Smooth muscle cell (in vitro differentiated cells): ENCODE results near the gene AGPS. TPM values are rescaled to one million over a fixed set of nuclear protein-coding genes. Genes with fewer than 3 reads are reported as not detected.

Source experiments
- DNase-seq: peaks from one replicate; lab custom pipeline; 2025; ENCODE audit not compliant: unreplicated experiment; lab: John Stamatoyannopoulos, UW
- H2AFZ ChIP-seq: fragments of 200-600 bp; sonication (generic); 2 replicates; pipeline ENCODE4 v1.6.0; 2016; ENCODE audit warnings: antibody characterized with exemption, low read depth, mild to moderate bottlenecking
- H3F3A ChIP-seq: fragments of 200-600 bp; sonication (generic); 2 replicates; pipeline ENCODE4 v1.6.0; 2017; ENCODE audit warnings: antibody characterized with exemption, low read depth
- H3K27ac ChIP-seq: fragments of 200-600 bp; sonication (generic); 2 replicates; pipeline ENCODE4 v1.5.1; 2016; ENCODE audit warnings: low read depth, mild to moderate bottlenecking
- H3K27me3 ChIP-seq: fragments of 200-600 bp; sonication (generic); 2 replicates; pipeline ENCODE4 v1.6.1; 2016; ENCODE audit warnings: low read depth, mild to moderate bottlenecking
- H3K36me3 ChIP-seq: fragments of 200-600 bp; sonication (generic); 2 replicates; pipeline ENCODE4 v1.5.1; 2016; ENCODE audit warnings: low read depth
- H3K4me1 ChIP-seq: fragments of 200-600 bp; sonication (generic); 2 replicates; pipeline ENCODE4 v1.5.1; 2016; ENCODE audit warnings: low read depth
- H3K4me2 ChIP-seq: fragments of 200-600 bp; sonication (generic); 2 replicates; pipeline ENCODE4 v1.6.0; 2016; ENCODE audit warnings: mild to moderate bottlenecking
- H3K4me3 ChIP-seq: fragments of 200-600 bp; sonication (generic); 2 replicates; pipeline ENCODE4 v1.5.1; 2016; ENCODE audit warnings: mild to moderate bottlenecking
- H3K79me2 ChIP-seq: fragments of 200-600 bp; sonication (generic); 2 replicates; pipeline ENCODE4 v1.6.0; 2016; ENCODE audit warnings: low read depth, mild to moderate bottlenecking
- H3K9ac ChIP-seq: fragments of 200-600 bp; sonication (generic); 2 replicates; pipeline ENCODE4 v1.6.0; 2016; ENCODE audit warnings: low read depth
- H3K9me3 ChIP-seq: fragments of 200-600 bp; sonication (generic); replicated peaks from 2 replicates; pipeline ENCODE4 v1.5.1; 2016; ENCODE audit warnings: low read depth
- H4K20me1 ChIP-seq: fragments of 200-600 bp; sonication (generic); 2 replicates; pipeline ENCODE4 v1.6.0; 2016; ENCODE audit warnings: low read depth
- CTCF ChIP-seq: fragments of 200-600 bp; sonication (generic); IDR thresholded peaks from 2 replicates; pipeline ENCODE4 v1.5.1; 2017; ENCODE audit warnings: borderline replicate concordance, mild to moderate bottlenecking, antibody characterized with exemption; ENCODE audit not compliant: insufficient read depth, poor library complexity, severe bottlenecking
- WGBS: methylation state at CpG from one replicate; pipeline ENCODE4 v1.1.7; 2016; ENCODE audit warnings: low lambda C conversion rate; 5-methylcytosine and 5-hydroxymethylcytosine counted together
- polyA plus RNA-seq: library from polyadenylated mRNA; unstranded; fragments of >200 nt; fragmentation: Nextera tagmentation; extraction: Ambion mirVana; gene quantifications from 2 replicates; pipeline ENCODE4 v1.2.1, GENCODE V29; 2016
- total RNA-seq: library from RNA; depleted of rRNA; stranded (reverse); fragments of >200 nt; gene quantifications from 2 replicates; pipeline ENCODE4 v1.2.3, GENCODE V29; 2014

AGPS gene
- total and polyA plus RNA-seq, 2 experiments from 2014 or later = 19.5 to 41.4 TPM

- DNase-seq = no peak
- H3K4me1 ChIP-seq = no peaks in the 10 kb centered on the region
- H3K9me3 ChIP-seq = no peaks in the 10 kb centered on the region
- H3F3A ChIP-seq = no peaks in the 10 kb centered on the region
- WGBS = 93% methylated on average over 2 of the region's 2 CpGs
- no peak overlapping the region for H2AFZ ChIP-seq
- no peak overlapping the region for H3K4me2 ChIP-seq
- no peaks in the 10 kb centered on the region for H3K27me3 ChIP-seq
- no peaks in the 10 kb centered on the region for H3K36me3 ChIP-seq
- no peak for TF ChIP-seq CTCF
- no peak overlapping the region for H3K27ac ChIP-seq
- H3K4me3 ChIP-seq = no peak overlapping the region
- H3K9ac ChIP-seq = no peak overlapping the region
- H3K79me2 ChIP-seq = peaks cover 3% of the 10 kb centered on the region
- peaks cover 2% of the 10 kb centered on the region for H4K20me1 ChIP-seq
These were observed 103.4 kb downstream of the AGPS start for GRCh38 chr2:177495945-177496344.

- Histone ChIP-seq H3K79me2 (no peaks in the 10 kb centered on the region), H3K4me2 (no peak overlapping the region), H3K9me3 (no peaks in the 10 kb centered on the region), H3K4me1 (no peaks in the 10 kb centered on the region), H3K36me3 (no peaks in the 10 kb centered on the region), H4K20me1 (peaks cover 2% of the 10 kb centered on the region), H3K27me3 (no peaks in the 10 kb centered on the region), H3K27ac (no peak overlapping the region), H2AFZ (no peak overlapping the region), H3F3A (no peaks in the 10 kb centered on the region), H3K4me3 (no peak overlapping the region), H3K9ac (no peak overlapping the region)
- WGBS = 90% methylated on average over 2 of the region's 2 CpGs
- DNase-seq = no peak
- TF ChIP-seq CTCF = no peak
These were observed 104.3 kb downstream of the AGPS start for GRCh38 chr2:177496921-177497320.

- Histone ChIP-seq H3K9ac (no peak overlapping the region), H3K27ac (no peak overlapping the region), H2AFZ (no peak overlapping the region), H3K27me3 (no peaks in the 10 kb centered on the region), H3K9me3 (no peaks in the 10 kb centered on the region), H3K4me1 (no peaks in the 10 kb centered on the region), H3K4me2 (no peak overlapping the region), H3K4me3 (no peak overlapping the region), H3F3A (no peaks in the 10 kb centered on the region), H4K20me1 (peaks cover 2% of the 10 kb centered on the region), H3K79me2 (no peaks in the 10 kb centered on the region), H3K36me3 (no peaks in the 10 kb centered on the region)
- no peak for DNase-seq
- no peak for TF ChIP-seq CTCF
- WGBS = 90% methylated on average over 1 of the region's 1 CpG
These were observed 108.6 kb downstream of the AGPS start for GRCh38 chr2:177501186-177501585.

- H3F3A ChIP-seq = no peaks in the 10 kb centered on the region
- H2AFZ ChIP-seq = no peak overlapping the region
- no peak overlapping the region for H3K9ac ChIP-seq
- H3K4me3 ChIP-seq = no peak overlapping the region
- H3K27ac ChIP-seq = no peak overlapping the region
- H3K79me2 ChIP-seq = no peaks in the 10 kb centered on the region
- no peaks in the 10 kb centered on the region for H3K4me1 ChIP-seq
- H3K27me3 ChIP-seq = no peaks in the 10 kb centered on the region
- no peaks in the 10 kb centered on the region for H3K9me3 ChIP-seq
- H3K36me3 ChIP-seq = peaks cover 7% of the 10 kb centered on the region
- no peak for TF ChIP-seq CTCF
- H4K20me1 ChIP-seq = no peaks in the 10 kb centered on the region
- no peak overlapping the region for H3K4me2 ChIP-seq
- DNase-seq = no peak
These were observed 113.9 kb downstream of the AGPS start for GRCh38 chr2:177506505-177506904.
